Femur (tissue), 1 donor: ENCODE measurements around the gene CLOCK.

Source experiments
- DNase-seq: peaks from one replicate; pipeline ENCODE4 v3.0.0-alpha.2; 2017

Gene CLOCK

DNA sequence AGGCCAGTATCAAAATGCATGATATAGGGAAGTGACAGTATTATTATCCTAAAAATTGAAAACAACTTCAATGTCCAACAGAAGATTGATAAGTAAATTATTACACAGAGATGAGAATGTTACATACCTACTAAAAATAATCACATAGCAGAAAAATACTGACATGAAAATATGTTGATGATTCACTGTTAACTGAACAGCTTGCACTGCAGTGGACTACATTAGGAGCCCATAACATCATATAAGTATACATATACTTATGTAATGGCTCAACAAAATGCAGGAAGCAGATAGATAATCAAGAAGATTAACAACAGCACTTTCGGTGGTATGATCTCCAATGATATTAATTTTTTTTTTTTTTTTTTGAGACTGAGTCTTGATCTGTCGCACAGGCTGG is 7.1 kb downstream of the CLOCK start:
- DNase-seq, result no peak

DNA sequence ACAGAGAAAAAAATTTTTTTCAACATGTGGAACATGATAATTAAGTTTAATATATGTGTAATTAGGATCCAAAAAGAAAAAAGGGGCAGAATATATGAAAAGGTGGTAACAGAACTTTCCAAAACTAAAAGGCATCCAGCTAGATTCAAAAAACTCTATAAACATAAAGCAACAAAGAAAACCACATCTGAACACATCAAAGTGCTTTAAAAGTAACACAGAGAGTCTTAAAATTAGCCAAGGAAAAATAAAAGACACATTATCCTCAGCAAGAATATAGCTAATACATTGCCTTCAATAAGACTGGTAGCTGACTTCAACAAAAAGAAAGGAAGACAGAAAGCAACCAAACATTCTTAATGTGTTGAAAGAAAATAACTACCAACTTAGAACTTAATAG is 8.2 kb downstream of the CLOCK start:
- DNase-seq, result no peak

DNA sequence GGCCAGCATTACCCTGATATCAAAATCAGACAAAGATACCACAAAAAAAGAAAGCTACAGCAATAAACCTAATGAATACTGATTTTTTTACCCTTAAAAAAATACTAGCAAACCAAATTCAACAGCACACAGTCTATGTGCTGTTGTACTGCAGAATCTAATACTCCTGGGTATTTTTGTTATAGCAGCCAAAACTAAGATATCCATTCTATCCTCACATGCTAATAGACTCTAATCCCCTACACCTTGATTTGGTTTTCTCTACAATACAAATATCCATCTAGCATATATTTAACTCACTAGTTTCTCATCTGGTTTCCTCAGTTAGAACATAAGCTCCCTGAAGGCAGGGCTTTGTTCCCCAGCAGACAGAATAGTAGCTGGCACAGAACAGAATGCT is 12.4 kb downstream of the CLOCK start:
- no peak for DNase-seq

DNA sequence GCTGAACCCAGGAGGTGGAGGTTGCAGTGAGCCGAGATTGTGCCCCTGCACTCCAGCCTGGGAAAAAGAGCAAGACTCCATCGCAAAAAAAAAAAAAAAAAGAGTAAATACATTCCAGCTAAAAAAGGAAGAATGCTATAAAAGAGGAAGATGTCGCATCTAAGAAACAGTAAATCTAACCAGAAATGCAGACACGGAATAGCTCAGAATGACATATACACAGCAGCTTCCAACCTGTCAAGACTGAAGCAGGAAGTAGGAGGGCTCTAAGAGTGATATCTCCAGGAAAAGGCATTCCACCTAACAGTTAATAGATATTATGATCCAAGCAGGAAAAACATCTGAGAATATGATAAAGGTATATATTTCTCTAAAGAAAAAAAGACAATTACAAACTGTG is 16.0 kb downstream of the CLOCK start:
- DNase-seq, result no peak

DNA sequence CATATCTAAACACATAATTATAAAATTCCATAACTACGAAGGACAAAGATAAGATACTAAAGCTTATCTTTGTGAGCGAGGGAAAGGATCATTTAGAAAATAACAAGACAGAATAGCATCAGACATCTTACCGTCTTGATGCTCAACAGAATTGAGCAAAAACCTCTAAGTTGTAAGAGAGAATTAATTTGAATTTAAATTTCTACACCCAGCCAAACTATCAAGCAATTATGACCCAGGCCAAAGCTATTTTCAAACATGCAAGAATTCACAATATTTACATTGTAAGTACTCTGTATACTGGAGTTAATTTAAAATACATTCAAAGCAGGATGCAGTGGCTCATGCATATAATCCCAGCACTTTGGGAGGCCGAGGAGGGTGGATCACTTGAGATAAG is 16.5 kb downstream of the CLOCK start:
- no peak for DNase-seq

- no peak for DNase-seq
Measured at GRCh38 chr4:55528491-55528890, 18.2 kb downstream of the CLOCK start.

DNA sequence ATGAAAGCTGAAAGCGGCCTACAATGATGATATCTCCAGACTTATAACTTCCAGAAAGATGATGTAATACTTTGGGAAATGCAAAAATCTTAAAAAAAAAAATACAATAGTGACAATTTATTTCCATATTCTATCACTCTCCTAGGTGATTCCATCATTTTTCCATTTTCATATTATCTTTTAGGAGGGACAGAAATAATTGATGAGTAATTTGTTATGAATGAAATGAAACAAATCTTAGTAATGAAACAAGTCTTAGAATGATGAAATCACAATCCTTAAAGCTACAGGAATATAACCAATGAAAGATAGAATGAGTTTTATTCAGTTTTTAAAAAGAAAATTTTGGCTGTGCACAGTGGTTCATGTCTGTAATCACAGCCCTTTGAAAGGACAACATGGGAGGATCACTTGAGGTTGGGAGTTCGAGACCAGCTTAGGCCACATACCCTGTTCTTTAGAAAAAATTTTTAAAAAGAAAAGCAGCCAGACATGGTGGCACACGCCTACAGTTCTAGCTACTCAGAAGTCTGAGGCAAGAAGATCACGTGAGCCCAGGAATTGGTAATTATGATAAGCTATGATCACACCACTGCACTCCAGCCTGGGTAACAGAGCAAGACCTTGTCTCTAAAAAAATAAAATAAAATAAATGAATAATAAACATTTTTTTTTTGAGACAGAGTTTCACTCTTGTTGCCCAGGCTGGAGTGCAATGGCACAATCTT is 21.7 kb downstream of the CLOCK start:
- DNase-seq, result no peak

GRCh38 chr4:55518442-55518841 is 28.3 kb downstream of the CLOCK start:
- DNase-seq, result no peak

DNA sequence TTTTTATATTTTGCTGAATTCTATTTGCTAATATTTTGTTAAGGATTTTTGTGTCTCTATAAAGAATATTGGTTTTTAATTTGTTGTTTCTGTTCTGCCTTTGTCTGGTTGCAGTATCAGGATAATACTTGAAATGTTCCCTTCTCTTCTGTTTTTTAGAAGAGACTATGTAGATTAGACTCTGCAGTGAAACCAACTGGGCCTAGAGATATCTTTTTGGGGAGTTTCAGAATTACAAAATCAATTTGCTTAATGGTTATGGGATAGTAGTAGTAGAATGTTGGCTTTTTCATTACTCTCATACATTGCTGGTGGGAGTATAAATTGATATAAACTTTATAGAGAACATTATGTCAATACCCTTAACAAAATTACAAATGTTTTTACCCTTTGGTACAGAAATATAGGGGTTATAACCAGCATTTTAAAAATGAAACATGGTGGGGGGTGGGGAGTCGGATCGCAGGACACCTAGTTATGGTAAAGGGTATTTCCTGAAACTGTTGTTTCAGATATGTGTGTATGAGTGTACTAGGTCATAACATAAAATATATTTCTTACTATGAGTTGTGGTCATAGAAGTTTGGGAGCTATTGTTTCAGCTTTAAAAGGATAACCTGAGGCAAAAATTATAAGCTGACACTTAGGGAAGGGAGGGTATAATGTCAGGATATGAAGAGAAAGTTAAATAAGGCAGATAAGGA is 29.0 kb downstream of the CLOCK start:
- no peak for DNase-seq

DNA sequence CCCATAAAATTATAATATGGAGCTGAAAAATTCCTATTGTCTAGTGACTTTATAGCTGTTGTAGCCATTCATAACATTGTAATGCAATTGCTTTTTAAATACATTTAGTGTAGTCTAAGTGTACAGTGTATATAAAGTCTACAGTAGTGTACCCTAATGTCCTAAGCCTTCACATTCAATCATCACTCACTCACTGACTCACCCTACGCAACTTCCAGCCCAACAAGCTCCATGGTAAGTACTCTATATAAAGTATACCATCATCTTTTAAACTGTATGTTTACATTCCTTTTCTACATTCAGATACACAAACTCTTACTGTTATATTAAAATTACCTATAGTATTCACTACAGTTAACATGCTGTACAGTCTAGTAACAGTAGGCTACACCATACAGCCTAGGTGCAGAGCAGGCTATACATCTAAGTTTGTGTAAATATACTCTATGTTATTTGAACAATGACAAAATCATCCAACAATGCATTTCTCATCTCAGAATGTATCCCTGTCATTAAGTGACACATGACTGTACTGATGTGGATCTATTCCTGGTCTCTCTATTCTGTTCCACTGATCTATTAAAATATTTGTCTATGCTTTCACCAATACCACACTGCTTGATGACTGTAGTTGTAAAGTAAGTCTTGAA is 33.7 kb downstream of the CLOCK start:
- no peak for DNase-seq

GRCh38 chr4:55512077-55512476 is 34.6 kb downstream of the CLOCK start:
- DNase-seq, result no peak

- no peak for DNase-seq
Measured at GRCh38 chr4:55510685-55511084, 36.0 kb downstream of the CLOCK start.

DNA sequence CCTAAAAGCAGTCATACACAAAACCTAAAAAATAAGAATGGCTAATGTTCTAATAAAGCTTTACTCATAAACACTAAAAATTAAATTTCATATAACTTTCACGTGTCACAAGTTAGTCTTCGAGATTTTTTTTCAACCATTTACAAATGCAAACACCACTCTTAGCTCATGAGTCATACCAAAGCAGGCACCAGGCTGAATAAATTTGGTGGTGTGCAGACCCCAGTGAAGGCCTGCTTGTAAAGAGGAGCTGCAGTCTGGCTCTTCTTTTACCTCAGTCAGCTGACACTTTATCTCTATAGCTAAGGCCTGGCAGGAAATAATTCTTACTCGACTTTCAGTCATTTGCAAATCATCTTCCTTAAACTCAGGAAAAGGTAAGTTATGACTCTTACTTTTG is 37.4 kb downstream of the CLOCK start:
- DNase-seq, result no peak

GRCh38 chr4:55507612-55508011 is 39.1 kb downstream of the CLOCK start:
- no peak for DNase-seq

DNA sequence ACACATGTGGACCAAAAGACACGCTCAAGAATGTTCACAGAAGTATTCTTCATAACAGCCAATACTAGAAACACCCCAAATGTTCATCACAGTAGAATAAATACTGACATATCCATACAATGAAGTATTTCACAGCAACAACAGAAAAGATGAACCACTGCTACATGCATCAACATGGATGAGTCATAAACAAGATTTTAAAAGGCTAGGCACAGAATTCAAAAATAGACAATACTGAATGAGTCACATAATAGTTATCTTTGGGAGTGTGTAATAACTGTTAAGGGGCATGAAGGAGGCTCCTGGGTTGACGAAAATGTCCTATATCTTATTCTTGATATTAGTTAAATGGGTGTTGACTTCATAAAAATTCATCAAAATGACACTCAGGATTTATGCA is 43.5 kb downstream of the CLOCK start:
- DNase-seq, result no peak

DNA sequence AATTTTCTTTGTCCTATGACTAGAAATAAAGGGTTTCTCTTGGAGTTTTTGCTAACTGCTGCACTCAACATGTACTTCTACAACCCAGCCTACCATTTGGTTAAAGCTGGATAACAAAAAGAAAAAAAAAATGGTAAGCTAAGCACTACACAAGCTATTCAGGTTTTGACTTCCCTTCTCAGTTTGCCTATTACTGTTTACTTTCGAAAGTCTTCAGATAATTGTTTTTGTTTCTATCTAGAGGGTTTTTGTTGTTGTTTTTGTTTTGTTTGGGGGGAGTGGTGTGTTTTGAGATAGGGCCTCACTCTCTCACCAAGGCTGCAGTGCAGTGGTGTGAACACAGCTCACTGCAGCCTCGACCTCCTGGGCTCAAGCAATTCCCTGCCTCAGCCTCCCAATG is 46.6 kb downstream of the CLOCK start:
- DNase-seq, result no peak

GRCh38 chr4:55499495-55499894 is 47.2 kb downstream of the CLOCK start:
- no peak for DNase-seq

DNA sequence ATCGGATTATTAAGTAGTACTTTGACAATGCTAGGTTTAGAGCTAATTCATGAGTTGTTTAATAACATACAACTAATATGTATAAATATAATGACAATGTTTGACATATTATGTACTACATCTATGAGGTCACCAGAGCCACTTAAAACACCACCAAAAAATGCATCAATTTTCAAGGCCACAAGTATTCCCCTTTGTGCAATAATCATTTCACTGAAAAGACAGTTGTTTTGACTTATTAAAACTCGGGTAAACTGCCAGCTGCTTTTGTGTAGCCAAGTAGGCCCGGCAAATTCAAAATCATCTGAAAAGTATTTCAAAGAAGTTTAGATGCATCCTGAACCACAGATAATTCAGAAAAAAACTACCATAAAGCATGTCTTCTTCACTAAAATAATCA is 48.7 kb downstream of the CLOCK start:
- no peak for DNase-seq

GRCh38 chr4:55491486-55491885 is 55.2 kb downstream of the CLOCK start:
- DNase-seq, result no peak

- no peak for DNase-seq
Measured at GRCh38 chr4:55488716-55489115, 58.0 kb downstream of the CLOCK start.

DNA sequence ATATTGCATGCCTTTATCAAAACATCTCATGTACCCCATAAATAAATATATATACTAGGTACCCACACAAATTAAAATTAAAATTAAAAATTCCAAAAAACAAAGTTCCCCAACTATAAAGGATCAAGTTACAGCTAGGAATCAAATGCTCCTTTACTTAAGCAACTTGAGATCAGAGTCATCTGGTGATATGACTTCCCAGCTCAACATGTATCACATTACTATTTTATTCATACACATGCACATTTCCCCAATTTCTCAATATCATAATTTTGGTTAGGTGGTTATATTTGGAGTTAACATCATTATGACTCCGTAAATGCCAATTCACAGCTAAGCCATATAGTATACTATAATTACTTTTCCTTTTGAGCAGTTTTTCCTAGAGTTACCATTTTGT is 60.9 kb downstream of the CLOCK start:
- no peak for DNase-seq

DNA sequence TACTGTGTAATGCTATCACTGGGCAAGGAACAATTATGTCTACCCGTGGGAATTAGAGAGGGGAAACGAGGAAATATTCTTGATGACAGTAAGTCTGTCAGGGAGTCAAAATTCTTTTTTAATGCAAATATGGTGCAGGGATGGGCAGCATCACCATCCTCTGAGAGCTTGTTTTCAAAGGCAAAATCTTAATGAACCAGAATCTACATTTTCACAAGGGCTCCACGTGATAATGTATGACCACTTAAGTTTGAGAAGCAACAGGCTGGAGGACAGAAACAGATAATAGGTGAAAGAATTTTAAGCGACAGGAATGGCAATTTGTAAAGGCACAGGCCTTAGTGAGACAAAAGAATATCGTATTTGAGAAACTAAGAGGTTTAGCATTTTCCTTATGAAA is 63.4 kb downstream of the CLOCK start:
- no peak for DNase-seq

- no peak for DNase-seq
Measured at GRCh38 chr4:55475394-55476243, 71.1 kb downstream of the CLOCK start.
